GM18520 (cell line): ENCODE data around the gene BPIFB4.
"Not testable (repeated sequence)": the region's sequence is repeated elsewhere in the genome, so short reads cannot be mapped to it uniquely, and the experiment has no call there.

Experiments
- ATAC-seq: cut with Tn5 transposase; IDR thresholded peaks from one replicate; pipeline ENCODE4 v1.9.1; 2021; ENCODE audit not compliant: unreplicated experiment

Gene BPIFB4

DNA sequence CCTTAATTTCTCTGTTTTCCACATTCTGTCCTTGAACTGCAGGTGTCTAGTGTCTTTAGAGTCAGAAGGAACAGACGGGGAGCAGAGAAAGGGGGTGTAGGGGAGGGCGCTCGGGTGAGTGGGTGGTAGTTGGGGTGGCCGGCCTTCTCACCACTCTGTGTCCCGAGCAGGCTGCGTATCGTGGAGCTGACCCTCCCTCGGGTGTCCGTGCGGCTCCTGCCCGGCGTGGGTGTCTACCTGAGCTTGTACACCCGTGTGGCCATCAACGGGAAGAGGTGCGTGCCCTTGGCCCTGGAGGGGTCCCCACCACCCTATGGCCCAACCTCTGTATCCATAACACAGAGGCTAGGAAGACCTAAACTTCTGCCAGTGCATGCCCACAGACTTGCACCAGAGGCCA is 5.3 kb downstream of the BPIFB4 start:
- no peak for ATAC-seq

- ATAC-seq: no peak
Observed at GRCh38 chr20:33086052-33086722, 6.7 kb downstream of the BPIFB4 start.

- no peak for ATAC-seq
Observed at GRCh38 chr20:33091147-33091546, 11.7 kb downstream of the BPIFB4 start.

DNA sequence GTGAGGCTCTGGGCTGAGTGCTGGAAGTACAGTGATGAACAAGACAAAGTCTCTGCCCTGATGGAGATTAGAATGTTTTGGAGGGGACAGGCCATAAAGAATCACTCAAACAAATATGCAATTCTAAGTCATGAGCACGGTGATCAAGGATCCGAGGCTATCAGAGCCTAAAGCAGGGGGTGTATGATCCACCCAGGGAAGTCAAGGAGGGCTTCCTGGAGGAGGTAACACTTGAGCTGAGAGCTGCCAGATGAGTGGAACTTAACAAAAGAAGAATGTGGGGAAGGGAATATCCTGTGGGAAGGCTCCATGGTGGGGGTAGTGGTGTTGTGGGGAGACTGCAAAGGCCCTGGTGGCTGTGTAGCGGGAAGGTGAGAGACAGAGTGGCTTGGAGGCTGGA is 12.2 kb downstream of the BPIFB4 start:
- no peak for ATAC-seq

DNA sequence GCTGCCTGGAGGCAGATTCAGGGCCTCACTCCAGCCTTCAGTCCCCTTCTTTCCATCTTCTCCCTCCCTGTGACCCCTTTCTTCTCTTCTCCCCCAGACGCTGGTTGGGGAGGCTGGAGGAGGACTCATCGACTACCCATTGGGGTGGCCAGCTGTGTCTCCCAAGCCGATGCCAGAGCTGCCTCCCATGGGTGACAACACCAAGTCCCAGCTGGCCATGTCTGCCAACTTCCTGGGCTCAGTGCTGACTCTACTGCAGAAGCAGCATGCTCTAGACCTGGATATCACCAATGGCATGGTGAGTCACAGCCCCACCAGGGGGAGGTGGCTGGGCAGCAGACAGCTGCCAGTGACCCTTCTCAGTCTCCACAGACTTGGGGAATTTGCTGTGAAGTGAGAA is 12.9 kb downstream of the BPIFB4 start:
- ATAC-seq: no peak

DNA sequence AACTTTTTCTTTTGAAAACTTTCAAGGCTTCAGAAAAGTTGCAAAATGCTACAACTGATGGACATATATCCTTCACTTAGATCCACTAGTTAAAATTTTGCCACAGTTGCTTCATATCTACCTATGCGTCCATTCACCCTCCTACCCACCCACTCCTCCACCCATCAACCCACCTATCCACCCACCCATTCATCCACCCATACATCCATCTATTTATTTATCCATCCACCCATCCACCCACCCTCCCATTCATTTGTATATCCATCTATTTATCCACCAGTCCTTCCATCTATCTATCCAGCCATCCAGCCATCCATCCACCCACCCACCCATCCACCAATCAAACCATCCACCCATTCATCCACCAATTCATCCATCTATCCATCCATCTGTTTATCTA is 13.6 kb downstream of the BPIFB4 start:
- no peak for ATAC-seq

DNA sequence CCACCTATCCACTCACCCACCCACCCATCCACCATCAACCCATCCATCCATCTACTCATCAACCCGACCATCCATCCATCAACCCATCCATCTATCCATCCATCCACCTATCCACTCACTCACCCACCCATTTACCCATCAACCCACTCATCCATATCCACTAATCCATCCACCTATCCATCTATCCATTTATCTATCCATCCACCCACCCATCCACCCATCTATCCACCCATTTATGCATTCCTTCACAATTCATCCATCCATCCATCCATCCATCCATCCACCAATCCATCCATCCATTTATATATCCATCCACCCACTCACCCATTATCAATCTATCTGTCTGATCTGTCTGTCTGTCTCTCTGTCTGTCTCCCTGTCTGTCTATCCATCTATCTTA is 14.1 kb downstream of the BPIFB4 start:
- no peak for ATAC-seq

- no peak for ATAC-seq
Observed at GRCh38 chr20:33095249-33095648, 15.8 kb downstream of the BPIFB4 start.

- ATAC-seq: not testable (repeated sequence)
Observed at GRCh38 chr20:33095902-33096584, 16.6 kb downstream of the BPIFB4 start.

- no peak for ATAC-seq
Observed at GRCh38 chr20:33097001-33097400, 17.6 kb downstream of the BPIFB4 start.

DNA sequence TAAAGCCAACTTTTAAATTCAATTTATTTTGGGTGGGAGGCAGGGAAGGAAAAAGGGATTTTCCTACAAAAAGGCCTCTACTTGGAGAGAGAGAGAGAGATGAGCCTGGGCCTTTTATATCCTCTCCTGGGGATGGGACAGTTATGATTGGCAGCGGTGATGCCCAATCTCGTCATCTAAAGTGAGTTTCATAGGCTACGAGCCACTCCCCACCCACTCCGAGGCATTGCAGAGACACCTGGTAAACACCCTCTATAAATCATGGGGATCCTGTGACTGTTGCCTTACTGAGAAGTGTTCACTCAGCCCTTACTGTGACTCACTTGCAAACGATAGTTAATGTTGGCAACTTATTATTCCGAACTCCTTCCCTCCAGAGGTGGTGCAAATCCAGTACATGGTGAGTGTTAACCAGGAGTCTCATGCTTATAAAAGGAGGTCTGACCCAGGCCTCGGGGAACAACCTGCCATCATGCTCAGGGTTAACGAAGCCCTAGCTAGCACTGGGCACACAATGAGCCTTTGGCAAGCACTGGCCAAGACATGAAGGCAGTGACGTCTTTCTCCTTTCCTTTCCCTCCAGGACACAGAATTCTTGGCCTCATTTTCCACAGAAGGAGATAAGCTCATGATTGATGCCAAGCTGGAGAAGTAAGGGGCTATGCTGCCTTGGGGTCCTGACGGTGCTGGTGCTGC is 20.5 kb downstream of the BPIFB4 start:
- ATAC-seq: no peak

GRCh38 chr20:33103556-33103955 is 24.1 kb downstream of the BPIFB4 start:
- ATAC-seq: no peak

DNA sequence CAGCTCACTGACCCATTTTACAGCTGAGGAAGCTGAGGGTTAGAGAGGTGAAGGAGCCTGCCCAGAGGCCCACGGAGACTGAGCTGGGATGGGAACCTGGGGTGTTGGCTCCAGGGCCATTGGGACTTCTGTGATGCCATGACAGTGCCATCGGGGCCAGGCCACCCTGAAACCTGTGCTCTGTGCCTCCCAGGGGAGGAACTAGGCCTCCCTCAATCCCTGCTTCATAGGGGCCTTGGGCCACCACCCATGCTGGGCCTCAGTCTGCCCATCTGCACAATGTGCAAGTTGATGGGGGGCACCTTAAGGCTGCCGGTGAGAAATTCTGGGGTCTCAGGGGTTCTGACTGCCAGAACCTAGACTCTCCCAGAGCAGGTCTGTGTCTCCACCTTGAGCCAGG is 24.9 kb downstream of the BPIFB4 start:
- no peak for ATAC-seq

DNA sequence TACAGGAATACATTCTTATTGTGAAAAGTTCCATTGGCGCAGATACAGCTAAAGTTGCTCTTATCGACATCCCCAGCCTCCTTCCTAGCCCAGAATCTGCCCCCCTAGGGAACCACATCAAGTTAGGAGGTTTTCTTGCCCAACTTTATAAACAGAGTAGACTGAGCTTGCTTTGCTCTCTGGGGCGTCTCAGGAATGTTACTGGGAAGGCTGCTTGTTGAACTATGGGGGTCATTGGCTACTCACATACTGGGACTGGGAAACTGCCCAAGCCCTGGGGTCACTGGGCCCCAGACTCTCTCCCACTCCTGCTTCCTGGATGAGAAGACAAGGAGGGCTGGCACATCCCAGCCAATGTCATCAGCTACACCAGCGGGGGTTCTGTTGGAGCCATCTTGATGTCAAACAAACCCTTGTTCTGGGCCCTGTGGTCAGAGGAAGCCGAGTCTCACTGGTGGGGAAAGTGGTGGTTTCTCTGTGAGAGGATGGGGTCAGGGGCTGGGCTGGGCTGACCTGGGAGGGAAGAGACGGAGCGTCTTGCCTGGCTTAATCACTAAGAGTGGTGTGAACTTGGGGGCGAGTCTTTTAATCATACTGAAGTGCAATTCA is 26.0 kb downstream of the BPIFB4 start:
- no peak for ATAC-seq

- ATAC-seq: not testable (repeated sequence)
Observed at GRCh38 chr20:33106058-33106620, 26.7 kb downstream of the BPIFB4 start.

- no peak for ATAC-seq
Observed at GRCh38 chr20:33108661-33109060, 29.2 kb downstream of the BPIFB4 start.

DNA sequence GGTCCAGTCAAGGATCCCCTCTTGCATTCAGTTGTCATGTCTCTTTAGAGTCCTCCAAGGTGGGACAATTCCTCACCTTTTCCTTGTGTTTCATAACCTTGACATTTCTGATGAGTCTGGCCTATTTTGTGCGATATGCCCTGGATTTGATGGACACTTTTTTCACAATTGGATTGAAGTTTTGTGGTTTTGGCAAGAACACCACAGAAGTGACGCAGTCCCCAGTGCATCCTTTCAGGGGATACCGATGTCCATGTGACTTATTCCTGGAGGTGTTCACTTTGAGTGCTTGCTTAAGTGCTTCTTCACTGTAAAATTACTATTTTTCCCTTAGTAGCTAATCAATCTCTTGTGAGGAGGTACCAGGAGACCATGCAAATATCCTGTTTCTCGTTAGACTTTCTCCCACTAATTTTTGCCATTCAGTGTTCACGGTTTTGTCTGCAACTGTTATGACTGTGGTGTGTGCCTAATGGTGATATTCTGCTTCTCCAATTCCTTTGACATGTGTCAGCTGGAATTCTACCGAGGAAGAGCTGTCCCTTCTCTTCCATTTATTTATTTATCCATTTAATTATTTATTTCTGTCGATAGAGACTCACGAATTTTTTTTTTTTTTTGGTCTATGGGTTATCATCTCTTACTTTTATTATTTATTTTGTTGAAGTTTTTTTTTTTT is 30.8 kb downstream of the BPIFB4 start:
- ATAC-seq: no peak

GRCh38 chr20:33111306-33111705 is 31.9 kb downstream of the BPIFB4 start:
- no peak for ATAC-seq

DNA sequence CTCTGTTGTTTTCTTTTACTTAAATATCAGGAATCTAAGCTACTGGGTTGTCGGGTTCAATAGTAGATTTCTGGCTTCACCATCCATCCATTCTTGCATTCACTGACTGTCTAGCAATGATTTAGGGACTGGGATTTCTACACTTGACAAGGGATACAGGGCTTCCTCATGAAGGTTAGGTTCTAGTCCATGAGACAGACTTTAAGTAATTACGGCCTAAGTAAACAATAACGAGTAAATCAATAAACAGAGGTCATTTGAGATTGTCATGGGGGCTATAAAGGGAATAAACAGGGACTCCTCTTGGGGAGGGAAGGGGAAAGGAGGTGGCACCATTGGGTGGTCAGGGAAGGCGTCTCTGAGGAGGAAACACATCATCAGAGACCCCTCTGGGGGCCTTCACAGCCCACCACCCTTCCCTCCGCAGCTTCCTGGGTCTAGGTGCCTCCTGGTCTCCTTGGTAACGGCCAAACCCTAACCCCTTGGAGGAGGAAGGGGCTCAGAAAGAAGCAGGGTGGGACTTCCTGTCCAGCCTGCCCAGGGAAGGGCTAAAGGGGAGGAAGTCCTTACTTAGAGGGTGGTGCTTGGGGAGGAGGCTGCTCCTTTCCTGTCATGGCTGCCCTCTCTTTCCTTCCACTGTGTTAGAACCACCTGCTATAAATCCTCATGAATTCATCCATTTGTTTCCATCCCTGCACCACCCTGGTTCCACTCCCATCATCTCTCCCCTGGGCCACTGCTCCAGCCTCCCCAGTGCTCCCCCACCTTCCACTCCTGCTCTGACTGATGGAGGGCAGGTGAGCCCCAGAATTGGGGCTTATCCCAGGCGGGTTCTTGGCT is 33.3 kb downstream of the BPIFB4 start:
- ATAC-seq: no peak

DNA sequence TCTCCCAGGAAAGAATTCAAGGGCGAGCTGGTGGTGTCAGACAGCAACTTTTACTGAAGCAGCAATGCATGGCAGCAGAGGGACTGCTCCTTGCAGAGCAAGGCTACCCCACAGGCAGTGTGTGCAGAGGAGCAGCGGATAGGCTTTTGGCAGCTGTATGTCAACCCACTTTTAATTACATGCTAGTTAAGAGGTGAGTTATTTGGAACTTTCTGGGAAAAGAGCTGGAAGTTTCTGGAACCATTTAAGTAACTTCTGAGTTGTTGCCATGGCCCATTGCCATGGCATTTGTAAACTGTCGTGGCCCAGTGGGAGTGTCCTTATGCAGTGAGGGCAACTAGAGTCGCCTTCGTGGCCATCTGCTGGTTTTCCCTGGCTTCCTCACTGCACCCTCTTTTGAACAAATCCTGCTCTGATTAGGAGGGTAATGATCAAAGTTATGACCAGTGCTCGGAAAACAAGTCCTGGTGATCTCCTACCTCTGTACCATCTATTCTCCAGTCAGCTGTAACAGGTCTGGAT is 34.0 kb downstream of the BPIFB4 start:
- no peak for ATAC-seq
